ENCODE results near the gene ZC2HC1C. TPM values are rescaled to one million over a fixed set of nuclear protein-coding genes. Genes with fewer than 3 reads are reported as not detected.

Gene ZC2HC1C
- total and polyA plus RNA-seq, 2 of the 13 experiments (the other 11 are each of a cell fraction or from before 2014, with no cell fraction given), result 3.3 to 3.5 TPM

DNA sequence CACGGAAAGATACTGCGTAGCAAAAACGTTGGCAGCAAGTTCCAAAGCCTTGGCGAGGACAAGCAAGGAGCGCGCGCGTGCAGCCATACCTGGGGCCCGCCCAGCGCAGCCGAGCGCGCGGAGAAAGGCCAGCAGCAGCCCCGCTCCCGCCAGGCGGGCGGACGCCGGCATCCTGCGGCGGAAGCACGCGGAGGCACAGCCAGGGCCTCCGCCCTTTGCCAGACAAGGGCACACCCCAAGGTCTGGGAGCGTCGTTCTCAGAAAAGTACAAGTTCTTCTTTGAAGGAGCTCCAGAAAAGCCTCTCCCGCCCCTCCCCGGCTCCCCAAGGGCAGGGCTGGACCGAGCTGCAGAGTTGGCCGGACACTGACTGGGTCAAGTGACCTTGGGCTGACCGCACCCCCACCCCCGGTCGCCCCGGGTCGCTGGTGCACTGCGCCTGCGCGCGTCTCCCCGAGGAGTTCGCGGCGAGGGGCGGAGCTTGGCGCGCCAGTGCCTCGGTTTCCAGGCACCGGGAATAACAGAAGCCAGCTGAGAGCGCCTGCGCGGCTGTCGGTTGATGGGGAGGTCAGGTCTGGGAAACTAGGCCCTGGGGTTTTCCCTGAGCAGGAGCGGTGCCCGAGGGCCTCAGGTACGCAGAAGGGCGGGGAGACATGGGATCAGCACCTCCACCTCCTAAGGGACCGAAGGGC is at the start of gene ZC2HC1C (continued):
- TF ChIP-seq, protein P1, sequence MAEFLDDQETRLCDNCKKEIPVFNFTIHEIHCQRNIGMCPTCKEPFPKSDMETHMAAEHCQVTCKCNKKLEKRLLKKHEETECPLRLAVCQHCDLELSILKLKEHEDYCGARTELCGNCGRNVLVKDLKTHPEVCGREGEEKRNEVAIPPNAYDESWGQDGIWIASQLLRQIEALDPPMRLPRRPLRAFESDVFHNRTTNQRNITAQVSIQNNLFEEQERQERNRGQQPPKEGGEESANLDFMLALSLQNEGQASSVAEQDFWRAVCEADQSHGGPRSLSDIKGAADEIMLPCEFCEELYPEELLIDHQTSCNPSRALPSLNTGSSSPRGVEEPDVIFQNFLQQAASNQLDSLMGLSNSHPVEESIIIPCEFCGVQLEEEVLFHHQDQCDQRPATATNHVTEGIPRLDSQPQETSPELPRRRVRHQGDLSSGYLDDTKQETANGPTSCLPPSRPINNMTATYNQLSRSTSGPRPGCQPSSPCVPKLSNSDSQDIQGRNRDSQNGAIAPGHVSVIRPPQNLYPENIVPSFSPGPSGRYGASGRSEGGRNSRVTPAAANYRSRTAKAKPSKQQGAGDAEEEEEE (CRISPR knock-in tag; IDR thresholded peaks at IDR 0.05; ENCODE audit: borderline replicate concordance), result no peak
- TF ChIP-seq, protein P2, sequence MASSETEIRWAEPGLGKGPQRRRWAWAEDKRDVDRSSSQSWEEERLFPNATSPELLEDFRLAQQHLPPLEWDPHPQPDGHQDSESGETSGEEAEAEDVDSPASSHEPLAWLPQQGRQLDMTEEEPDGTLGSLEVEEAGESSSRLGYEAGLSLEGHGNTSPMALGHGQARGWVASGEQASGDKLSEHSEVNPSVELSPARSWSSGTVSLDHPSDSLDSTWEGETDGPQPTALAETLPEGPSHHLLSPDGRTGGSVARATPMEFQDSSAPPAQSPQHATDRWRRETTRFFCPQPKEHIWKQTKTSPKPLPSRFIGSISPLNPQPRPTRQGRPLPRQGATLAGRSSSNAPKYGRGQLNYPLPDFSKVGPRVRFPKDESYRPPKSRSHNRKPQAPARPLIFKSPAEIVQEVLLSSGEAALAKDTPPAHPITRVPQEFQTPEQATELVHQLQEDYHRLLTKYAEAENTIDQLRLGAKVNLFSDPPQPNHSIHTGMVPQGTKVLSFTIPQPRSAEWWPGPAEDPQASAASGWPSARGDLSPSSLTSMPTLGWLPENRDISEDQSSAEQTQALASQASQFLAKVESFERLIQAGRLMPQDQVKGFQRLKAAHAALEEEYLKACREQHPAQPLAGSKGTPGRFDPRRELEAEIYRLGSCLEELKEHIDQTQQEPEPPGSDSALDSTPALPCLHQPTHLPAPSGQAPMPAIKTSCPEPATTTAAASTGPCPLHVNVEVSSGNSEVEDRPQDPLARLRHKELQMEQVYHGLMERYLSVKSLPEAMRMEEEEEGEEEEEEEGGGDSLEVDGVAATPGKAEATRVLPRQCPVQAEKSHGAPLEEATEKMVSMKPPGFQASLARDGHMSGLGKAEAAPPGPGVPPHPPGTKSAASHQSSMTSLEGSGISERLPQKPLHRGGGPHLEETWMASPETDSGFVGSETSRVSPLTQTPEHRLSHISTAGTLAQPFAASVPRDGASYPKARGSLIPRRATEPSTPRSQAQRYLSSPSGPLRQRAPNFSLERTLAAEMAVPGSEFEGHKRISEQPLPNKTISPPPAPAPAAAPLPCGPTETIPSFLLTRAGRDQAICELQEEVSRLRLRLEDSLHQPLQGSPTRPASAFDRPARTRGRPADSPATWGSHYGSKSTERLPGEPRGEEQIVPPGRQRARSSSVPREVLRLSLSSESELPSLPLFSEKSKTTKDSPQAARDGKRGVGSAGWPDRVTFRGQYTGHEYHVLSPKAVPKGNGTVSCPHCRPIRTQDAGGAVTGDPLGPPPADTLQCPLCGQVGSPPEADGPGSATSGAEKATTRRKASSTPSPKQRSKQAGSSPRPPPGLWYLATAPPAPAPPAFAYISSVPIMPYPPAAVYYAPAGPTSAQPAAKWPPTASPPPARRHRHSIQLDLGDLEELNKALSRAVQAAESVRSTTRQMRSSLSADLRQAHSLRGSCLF (CRISPR knock-in tag; IDR thresholded peaks at IDR 0.05; ENCODE audit: borderline replicate concordance), result 0 out of 2 replicates have a peak, but pooled peaks have one; percentile 53
- TF ChIP-seq, protein P3, sequence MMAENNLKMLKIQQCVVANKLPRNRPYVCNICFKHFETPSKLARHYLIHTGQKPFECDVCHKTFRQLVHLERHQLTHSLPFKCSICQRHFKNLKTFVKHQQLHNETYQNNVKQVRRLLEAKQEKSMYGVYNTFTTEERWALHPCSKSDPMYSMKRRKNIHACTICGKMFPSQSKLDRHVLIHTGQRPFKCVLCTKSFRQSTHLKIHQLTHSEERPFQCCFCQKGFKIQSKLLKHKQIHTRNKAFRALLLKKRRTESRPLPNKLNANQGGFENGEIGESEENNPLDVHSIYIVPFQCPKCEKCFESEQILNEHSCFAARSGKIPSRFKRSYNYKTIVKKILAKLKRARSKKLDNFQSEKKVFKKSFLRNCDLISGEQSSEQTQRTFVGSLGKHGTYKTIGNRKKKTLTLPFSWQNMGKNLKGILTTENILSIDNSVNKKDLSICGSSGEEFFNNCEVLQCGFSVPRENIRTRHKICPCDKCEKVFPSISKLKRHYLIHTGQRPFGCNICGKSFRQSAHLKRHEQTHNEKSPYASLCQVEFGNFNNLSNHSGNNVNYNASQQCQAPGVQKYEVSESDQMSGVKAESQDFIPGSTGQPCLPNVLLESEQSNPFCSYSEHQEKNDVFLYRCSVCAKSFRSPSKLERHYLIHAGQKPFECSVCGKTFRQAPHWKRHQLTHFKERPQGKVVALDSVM (CRISPR knock-in tag; IDR thresholded peaks at IDR 0.05), result no peak; the same call in 1 of the 2 replicates
- peak; percentile 27; the same call in 1 of the 2 replicates for TF ChIP-seq GATA4 (IDR thresholded peaks at IDR 0.05; ENCODE audit: borderline replicate concordance, low read depth)
- TF ChIP-seq, protein P4, sequence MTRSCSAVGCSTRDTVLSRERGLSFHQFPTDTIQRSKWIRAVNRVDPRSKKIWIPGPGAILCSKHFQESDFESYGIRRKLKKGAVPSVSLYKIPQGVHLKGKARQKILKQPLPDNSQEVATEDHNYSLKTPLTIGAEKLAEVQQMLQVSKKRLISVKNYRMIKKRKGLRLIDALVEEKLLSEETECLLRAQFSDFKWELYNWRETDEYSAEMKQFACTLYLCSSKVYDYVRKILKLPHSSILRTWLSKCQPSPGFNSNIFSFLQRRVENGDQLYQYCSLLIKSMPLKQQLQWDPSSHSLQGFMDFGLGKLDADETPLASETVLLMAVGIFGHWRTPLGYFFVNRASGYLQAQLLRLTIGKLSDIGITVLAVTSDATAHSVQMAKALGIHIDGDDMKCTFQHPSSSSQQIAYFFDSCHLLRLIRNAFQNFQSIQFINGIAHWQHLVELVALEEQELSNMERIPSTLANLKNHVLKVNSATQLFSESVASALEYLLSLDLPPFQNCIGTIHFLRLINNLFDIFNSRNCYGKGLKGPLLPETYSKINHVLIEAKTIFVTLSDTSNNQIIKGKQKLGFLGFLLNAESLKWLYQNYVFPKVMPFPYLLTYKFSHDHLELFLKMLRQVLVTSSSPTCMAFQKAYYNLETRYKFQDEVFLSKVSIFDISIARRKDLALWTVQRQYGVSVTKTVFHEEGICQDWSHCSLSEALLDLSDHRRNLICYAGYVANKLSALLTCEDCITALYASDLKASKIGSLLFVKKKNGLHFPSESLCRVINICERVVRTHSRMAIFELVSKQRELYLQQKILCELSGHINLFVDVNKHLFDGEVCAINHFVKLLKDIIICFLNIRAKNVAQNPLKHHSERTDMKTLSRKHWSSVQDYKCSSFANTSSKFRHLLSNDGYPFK (CRISPR knock-in tag; IDR thresholded peaks at IDR 0.05; ENCODE audit: borderline replicate concordance), result peak; percentile 55; the same call in 1 of the 2 replicates
- TF ChIP-seq NFKBIZ (CRISPR knock-in tag; IDR thresholded peaks at IDR 0.05), result 0 out of 2 replicates have a peak, but pooled peaks have one; percentile 69
- TF ChIP-seq, protein P5, sequence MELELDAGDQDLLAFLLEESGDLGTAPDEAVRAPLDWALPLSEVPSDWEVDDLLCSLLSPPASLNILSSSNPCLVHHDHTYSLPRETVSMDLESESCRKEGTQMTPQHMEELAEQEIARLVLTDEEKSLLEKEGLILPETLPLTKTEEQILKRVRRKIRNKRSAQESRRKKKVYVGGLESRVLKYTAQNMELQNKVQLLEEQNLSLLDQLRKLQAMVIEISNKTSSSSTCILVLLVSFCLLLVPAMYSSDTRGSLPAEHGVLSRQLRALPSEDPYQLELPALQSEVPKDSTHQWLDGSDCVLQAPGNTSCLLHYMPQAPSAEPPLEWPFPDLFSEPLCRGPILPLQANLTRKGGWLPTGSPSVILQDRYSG (CRISPR knock-in tag; IDR thresholded peaks at IDR 0.05), result peak; percentile 68; the same call in 1 of the 2 replicates
- peak; percentile 64; the same call in 1 of the 2 replicates for TF ChIP-seq SPEN (CRISPR knock-in tag; IDR thresholded peaks at IDR 0.05; ENCODE audit: low read depth)
- TF ChIP-seq ZNF431 (CRISPR knock-in tag; IDR thresholded peaks at IDR 0.05; ENCODE audit: borderline replicate concordance, low read depth), result peak; percentile 65; the same call in 1 of the 2 replicates
- peak; percentile 53 for TF ChIP-seq HDAC2 (CRISPR knock-in tag; IDR thresholded peaks at IDR 0.05)
- no peak for TF ChIP-seq ZFP82 (CRISPR knock-in tag; IDR thresholded peaks at IDR 0.05; ENCODE audit: borderline replicate concordance)
- TF ChIP-seq, protein P6, sequence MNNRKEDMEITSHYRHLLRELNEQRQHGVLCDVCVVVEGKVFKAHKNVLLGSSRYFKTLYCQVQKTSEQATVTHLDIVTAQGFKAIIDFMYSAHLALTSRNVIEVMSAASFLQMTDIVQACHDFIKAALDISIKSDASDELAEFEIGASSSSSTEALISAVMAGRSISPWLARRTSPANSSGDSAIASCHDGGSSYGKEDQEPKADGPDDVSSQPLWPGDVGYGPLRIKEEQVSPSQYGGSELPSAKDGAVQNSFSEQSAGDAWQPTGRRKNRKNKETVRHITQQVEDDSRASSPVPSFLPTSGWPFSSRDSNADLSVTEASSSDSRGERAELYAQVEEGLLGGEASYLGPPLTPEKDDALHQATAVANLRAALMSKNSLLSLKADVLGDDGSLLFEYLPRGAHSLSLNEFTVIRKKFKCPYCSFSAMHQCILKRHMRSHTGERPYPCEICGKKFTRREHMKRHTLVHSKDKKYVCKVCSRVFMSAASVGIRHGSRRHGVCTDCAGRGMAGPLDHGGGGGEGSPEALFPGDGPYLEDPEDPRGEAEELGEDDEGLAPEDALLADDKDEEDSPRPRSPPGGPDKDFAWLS (CRISPR knock-in tag; IDR thresholded peaks at IDR 0.05; ENCODE audit: borderline replicate concordance), result no peak
